HL-60/S4 (cell line): ENCODE data around the gene MTHFD1L.
"Not testable (repeated sequence)": the region's sequence is repeated elsewhere in the genome, so short reads cannot be mapped to it uniquely, and the experiment has no call there.

Experiments
- in situ Hi-C: fragments of 300-500 bp; cut with MboI; formaldehyde crosslinking; loops from 2 replicates; pipeline ENCODE4 v1.14.3; 2022; ENCODE audit warnings: low sequenced_read_pairs

MTHFD1L gene

DNA sequence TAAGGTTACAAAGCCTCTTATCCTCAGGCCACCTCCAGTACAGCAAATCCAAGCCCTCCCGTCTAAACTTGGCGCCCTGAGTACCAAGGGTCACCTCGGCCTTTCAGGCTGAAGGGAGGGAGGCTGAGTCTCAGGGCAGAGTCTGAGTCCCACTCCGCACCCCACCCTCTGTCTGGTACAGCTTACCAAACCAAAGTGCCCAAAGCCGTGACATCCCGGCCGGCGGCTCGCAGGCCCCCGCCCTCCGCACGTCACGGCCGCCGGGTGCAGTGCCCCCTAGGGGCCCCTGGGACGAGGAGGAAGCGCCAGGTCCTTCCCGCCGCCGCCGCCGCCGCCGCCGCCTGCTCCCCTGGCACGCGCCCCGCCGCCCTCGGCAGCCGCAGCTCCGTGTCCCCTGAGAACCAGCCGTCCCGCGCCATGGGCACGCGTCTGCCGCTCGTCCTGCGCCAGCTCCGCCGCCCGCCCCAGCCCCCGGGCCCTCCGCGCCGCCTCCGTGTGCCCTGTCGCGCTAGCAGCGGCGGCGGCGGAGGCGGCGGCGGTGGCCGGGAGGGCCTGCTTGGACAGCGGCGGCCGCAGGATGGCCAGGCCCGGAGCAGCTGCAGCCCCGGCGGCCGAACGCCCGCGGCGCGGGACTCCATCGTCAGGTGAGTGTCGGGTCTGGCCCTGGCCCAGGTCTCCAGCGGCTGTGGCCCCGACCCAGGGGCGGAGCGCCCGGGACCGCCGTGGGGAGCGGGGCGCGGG, at the start of gene MTHFD1L:
MTHFD1L (plus strand) TSS at position 297 of the 741 bp plus-strand sequence; CDS start at position 418, 121 bp downstream.
- in situ Hi-C loops, result no loop called here

GRCh38 chr6:150816554-150816953, 48.9 kb upstream of the MTHFD1L start:
- in situ Hi-C loops, result loop anchor here (10.0 to 25.0 kb wide), 3 partner anchors 402 to 879 kb away; partner anchors contain the start of genes ULBP2 and ULBP3

GRCh38 chr6:150822932-150823331, 42.6 kb upstream of the MTHFD1L start:
- in situ Hi-C loops, result loop anchor here (25.0 kb wide), 2 partner anchors 761 to 886 kb away; partner anchors contain the start of genes ULBP2 and ULBP3

DNA sequence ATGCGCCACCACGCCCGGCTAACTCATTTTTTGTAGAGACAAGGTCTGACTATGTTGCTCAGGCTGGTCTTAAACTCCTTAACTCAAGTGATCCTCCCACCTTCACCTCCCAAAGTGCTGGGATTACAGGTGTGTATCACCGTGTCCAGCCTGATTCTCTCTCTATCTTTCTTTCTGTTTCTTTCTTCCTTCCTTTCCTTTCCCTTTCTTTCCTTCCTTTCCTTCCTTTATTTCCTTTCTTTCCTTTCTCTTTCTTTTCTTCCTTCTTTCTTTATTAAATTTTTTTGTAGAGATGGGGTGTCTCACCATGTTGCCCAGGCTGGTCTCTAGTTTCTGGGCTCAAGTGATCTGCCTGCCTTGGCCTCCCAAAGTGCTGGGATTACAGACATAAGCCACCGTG, 38.7 kb upstream of the MTHFD1L start:
- in situ Hi-C loops, result no loop called here

DNA sequence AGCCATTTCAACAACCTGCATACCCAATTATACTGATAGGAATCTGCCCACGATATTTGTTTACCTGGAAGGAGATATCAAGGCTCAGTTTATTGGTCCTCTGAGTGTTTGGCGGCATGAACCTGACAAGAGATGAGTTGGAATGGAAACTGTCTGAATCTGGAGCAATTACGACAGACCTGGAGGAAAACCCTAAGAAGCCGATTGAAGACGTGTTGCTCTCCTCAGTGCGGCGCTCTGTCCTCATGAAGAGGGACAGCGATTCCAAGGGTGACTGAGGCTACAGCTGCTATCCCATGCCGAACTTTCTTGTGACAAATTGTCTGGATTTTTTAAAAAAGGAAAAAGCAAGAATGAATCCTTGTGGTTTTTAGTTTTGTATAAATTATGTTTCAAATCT, 37.4 kb upstream of the MTHFD1L start:
- in situ Hi-C loops, result not testable (repeated sequence)

DNA sequence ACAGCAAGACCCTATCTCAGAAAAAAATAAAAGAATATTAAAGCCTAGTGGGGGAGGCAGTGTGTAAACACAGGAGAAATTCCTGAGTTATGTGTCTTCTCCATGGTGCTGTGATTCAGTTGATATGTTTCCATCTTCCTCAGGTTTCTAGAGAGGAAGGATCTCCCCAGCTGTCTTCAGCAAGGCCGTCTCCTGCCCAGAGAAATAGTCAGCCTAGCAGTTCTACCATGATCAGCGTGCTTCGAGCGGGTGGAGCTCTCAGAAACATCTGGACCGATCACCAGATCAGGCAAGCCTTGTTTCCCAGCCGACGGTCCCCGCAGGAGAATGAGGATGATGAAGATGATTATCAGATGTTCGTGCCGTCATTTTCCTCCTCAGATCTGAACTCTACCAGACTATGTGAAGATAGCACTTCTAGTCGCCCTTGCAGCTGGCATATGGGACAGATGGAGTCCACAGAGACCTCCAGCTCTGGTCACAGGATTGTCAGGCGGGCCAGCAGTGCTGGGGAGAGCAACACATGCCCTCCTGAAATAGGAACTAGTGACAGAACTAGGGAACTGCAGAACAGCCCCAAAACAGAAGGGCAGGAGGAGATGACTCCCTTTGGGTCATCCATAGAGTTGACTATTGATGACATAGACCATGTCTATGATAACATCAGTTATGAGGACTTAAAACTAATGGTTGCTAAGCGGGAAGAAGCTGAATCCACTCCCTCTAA, 34.9 kb upstream of the MTHFD1L start:
- in situ Hi-C loops, result no loop called here

- in situ Hi-C loops, result no loop called here
Observed at GRCh38 chr6:150831577-150831976, 33.9 kb upstream of the MTHFD1L start.

GRCh38 chr6:150835620-150836019, 29.9 kb upstream of the MTHFD1L start:
- in situ Hi-C loops, result no loop called here

DNA sequence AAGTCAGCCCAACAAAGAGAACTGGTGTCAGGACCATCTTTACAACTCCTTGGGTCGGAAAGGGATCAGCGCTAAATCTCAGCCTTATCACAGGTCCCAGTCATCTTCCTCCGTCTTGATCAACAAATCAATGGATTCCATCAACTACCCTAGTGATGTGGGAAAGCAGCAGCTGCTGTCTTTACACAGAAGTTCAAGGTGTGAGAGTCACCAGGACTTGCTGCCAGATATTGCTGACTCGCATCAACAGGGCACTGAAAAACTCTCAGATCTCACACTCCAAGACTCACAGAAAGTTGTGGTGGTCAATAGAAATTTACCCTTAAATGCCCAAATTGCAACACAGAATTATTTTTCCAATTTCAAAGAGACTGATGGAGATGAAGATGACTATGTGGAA, 25.3 kb upstream of the MTHFD1L start:
- in situ Hi-C loops, result no loop called here

DNA sequence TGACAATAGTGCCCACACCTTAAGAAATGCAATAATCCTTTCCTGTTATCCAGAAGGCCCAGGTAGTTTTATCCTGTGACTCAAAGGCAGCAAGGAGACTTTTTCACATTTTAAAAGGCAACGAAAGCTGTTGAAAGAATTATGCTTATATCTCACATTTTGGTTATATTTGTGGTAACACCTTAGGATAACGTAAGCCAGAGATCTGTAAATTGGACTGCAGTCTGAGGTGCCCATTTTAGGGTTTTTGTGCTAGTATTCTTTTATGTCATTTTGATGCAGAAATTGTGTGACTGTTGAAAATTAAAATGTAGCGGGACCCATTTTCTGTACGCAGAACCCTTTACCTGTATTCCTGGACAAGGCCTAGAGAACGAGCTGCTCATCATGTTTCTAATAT, 24.3 kb upstream of the MTHFD1L start:
- in situ Hi-C loops, result no loop called here

- in situ Hi-C loops, result no loop called here
Observed at GRCh38 chr6:150841697-150842096, 23.8 kb upstream of the MTHFD1L start.

GRCh38 chr6:150844371-150844770, 21.1 kb upstream of the MTHFD1L start:
- in situ Hi-C loops, result no loop called here

GRCh38 chr6:150846641-150847040, 18.9 kb upstream of the MTHFD1L start:
- in situ Hi-C loops, result no loop called here

DNA sequence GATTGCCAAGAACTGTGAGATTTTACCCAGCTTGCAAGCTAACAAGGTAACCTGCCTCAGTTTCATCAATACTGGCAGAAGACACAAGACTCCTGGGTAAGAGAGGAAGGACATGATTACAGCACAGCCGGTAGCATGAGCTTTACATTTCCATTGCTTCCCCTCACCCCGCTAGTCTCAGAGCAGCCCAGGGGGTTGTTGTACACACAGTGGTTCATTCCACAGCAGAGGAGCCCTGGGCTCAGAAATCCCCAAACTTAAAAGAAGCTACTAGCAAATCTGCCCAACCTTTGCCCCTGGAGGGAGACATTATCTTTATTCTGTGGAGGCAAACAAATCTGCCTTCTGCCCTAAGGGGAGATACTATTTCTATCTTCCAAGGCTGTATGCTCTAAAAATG, 17.1 kb upstream of the MTHFD1L start:
- in situ Hi-C loops, result no loop called here

DNA sequence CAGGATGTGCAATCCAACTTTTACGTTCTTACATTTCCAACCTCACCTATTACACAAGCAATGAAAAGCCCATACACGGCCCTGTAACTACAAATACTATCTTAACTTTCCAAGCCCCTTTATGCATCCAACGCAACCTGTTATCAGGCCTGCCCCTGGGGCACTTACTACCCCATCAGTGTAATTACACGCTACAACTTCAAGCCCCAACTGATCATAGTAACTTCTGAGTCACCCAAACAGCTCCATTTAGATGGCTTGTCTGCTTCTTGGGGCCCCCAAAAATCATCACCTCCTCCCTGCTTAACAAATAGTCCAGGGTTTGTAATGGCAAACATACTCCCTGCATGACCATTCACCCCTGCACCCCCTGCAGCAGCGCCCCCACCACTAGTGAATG, 11.1 kb upstream of the MTHFD1L start:
- in situ Hi-C loops, result not testable (repeated sequence)

DNA sequence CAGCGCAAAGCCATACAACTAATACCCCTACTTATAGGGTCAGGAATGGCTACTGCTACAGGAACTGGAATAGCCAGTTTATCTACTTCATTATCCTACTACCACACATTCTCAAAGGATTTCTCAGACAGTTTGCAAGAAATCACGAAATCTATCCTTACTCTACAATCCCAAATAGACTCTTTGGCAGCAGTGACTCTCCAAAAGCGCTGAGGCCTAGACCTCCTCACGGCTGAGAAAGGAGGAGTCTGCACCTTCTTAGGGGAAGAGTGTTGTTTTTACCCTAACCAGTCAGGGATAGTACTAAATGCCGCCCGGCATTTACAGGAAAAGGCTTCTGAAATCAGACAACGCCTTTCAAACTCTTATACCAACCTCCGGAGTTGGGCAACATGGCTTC, 10.3 kb upstream of the MTHFD1L start:
- in situ Hi-C loops, result not testable (repeated sequence)

- in situ Hi-C loops, result no loop called here
Observed at GRCh38 chr6:150857062-150857944, 8.2 kb upstream of the MTHFD1L start.

GRCh38 chr6:150857945-150858308, 7.6 kb upstream of the MTHFD1L start:
- in situ Hi-C loops, result no loop called here

DNA sequence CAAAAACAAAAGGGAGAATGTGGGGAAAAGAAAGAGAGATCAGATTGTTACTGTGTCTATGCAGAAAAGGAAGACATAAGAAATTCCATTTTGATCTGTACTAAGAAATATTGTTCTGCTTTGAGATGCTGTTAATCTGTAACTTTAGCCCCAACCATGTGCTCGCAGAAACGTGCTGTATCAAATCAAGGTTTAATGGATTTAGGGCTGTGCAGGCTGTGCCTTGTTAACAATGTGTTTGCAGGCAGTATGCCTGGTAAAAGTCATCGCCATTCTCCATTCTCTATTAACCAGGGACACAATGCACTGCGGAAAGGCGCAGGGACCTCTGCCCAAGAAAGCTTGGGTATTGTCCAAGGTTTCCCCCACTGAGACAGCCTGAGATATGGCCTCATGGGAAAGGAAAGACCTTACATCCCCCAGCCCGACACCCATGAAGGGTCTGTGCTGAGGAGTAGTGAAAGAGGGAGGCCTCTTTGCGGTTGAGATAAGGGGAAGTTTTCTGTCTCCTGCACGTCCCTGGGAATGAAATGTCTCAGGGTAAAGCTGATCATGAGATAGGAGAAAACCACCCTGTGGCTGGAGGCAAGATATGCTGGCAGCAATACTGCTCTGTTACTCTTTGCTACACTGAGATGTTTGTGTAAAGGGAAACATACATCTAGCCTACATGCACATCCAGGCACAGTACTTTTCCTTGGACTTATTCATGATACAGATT, 3.9 kb upstream of the MTHFD1L start:
- in situ Hi-C loops, result not testable (repeated sequence)

DNA sequence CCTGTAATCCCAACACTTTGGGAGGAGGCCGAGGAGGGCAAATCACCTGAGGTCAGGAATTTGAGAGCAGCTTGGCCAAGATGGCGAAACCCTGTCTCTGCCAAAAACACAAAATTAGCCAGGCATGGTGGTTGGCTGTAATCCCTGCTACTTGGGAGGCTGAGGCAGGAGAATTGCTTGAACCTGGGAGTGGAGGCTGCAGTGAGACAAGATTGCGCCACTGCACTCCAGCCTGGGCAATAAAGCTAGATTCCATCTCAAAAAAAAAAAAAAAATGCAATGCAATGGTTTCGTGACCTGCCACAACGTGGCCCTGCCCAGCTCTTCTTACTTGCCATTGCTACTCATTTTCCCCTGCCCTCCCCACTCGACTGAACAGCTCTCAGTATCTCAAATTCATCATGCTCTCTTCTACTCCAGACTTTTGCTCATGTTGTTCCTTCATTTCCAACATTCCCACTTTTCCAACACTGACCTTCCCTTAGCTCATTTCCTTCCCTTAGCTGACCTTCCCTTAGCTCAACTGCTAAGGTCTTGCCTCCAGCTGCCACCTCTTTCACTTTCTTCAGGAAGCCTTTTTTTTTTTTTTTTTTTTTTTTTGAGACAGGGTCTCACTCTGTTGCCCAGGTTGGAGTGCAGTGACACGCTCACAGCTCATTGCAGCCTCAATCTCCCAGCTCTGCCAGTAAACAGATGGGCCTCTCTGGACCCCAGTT, 2.1 kb upstream of the MTHFD1L start:
- in situ Hi-C loops, result no loop called here
